CD4-positive, CD25-positive, alpha-beta regulatory T cell (primary cell): ENCODE measurements around the gene DSTYK. TPM values are rescaled to one million over a fixed set of nuclear protein-coding genes. Genes with fewer than 3 reads are reported as not detected.

Experiments
- ATAC-seq, 2 donors: fragments of 150-1000 bp; cut with Tn5 transposase; one replicate each; pipeline ENCODE4 v1.10.0; 2021; ENCODE audit warnings: low read depth in 2 of 2, moderate number of reproducible peaks in 2 of 2, moderate library complexity in 1 of 2
- DNase-seq, 3 donors: peaks; one replicate each; pipeline versions ENCODE4 v3.0.0 to v3.0.0-alpha.2; 2012 to 2022; ENCODE audit warnings: mixed read lengths in 1 of 3
- H3K27ac ChIP-seq: one replicate; pipeline ENCODE4 v1.7.0; 2013; ENCODE audit warnings: mild to moderate bottlenecking, low read length; ENCODE audit not compliant: insufficient read depth, poor library complexity, severe bottlenecking
- H3K27me3 ChIP-seq: one replicate; pipeline ENCODE4 v1.7.0; 2013; ENCODE audit warnings: low read length; ENCODE audit not compliant: control insufficient read depth, insufficient read depth
- H3K36me3 ChIP-seq: one replicate; pipeline ENCODE4 v1.7.0; 2013; ENCODE audit warnings: mild to moderate bottlenecking, low read length, moderate library complexity; ENCODE audit not compliant: control insufficient read depth, insufficient read depth
- H3K4me1 ChIP-seq: 2 replicates; pipeline ENCODE4 v1.7.0; 2013; ENCODE audit warnings: mild to moderate bottlenecking, low read length; ENCODE audit not compliant: insufficient read depth, control insufficient read depth, poor library complexity, severe bottlenecking
- H3K4me3 ChIP-seq: one replicate; pipeline ENCODE4 v1.7.0; 2013; ENCODE audit warnings: low read depth, mild to moderate bottlenecking, low read length, moderate library complexity
- H3K9me3 ChIP-seq, 2 experiments: 1 replicate in 1 of 2; 2 replicates in 1 of 2; pipeline ENCODE4 v1.7.0; 2013; ENCODE audit warnings: low read length in 2 of 2, mild to moderate bottlenecking in 1 of 2, moderate library complexity in 1 of 2; ENCODE audit not compliant: control insufficient read depth in 2 of 2
- H3K27ac Mint-ChIP-seq, 3 donors: one replicate each; pipeline ENCODE4 v1.8.0; 2020 to 2022; ENCODE audit warnings: mild to moderate bottlenecking in 3 of 3, mixed read lengths in 3 of 3, moderate library complexity in 2 of 3
- H3K27me3 Mint-ChIP-seq: one replicate; pipeline ENCODE4 v1.8.0; 2022; ENCODE audit warnings: mild to moderate bottlenecking, mixed read lengths
- H3K36me3 Mint-ChIP-seq: one replicate; pipeline ENCODE4 v1.8.0; 2020; ENCODE audit warnings: mixed read lengths
- H3K4me1 Mint-ChIP-seq, 4 donors: one replicate each; pipeline ENCODE4 v1.8.0; 2020 to 2022; ENCODE audit warnings: mixed read lengths in 4 of 4, mild to moderate bottlenecking in 1 of 4
- H3K4me3 Mint-ChIP-seq, 4 donors: one replicate each; pipeline ENCODE4 v1.8.0; 2020 to 2022; ENCODE audit warnings: mild to moderate bottlenecking in 4 of 4, mixed read lengths in 4 of 4, moderate library complexity in 3 of 4
- H3K9me3 Mint-ChIP-seq, 7 donors: one replicate each; pipeline ENCODE4 v1.8.0; 2020 to 2022; ENCODE audit warnings: mixed read lengths in 7 of 7, mild to moderate bottlenecking in 3 of 7, moderate library complexity in 2 of 7
- polyA plus RNA-seq, 4 donors: library from polyadenylated mRNA; unstranded; fragments of 300-500 nt; fragmentation: Illumina TruSeq; gene quantifications; one replicate each; pipeline ENCODE4 v1.2.3, GENCODE V29; 2021
- total RNA-seq: library from RNA; stranded (reverse); gene quantifications from one replicate; pipeline ENCODE4 v1.2.3, GENCODE V29; 2022

DSTYK gene
- total and polyA plus RNA-seq, 5 donors from 2014 or later: 3.2 to 15.7 (median 5.5) TPM

DNA sequence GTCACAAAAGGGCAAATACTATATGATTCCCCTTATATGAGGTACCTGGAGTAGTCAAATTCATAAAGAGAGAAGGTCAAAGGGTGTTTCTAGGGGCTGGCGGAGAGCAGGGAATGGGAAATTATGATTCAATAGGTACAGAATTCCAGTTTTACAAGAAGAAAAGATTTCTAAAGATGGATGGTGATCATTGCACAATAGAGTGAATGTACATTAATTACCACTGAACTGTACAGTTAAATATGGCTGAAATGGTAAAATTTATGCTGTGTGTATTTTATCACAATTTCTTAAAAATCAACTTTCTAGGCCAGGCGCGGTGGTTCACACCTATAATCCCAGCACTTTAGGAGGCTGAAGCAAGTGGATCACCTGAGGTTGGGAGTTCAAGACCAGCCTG, 109.1 kb downstream of the DSTYK start:
- Mint-ChIP-seq H3K9me3 (no peaks in the 10 kb centered on the region), H3K36me3 (peaks cover 61% of the 10 kb centered on the region), H3K4me3 (no peak overlapping the region), H3K27ac (peak overlapping the region in 1 of 3 donors; percentile 26), H3K27me3 (no peaks in the 10 kb centered on the region), H3K4me1 (peaks cover 10 to 19% (median 12%) of the 10 kb centered on the region in 4 donors)
- Histone ChIP-seq H3K4me3 (no peak overlapping the region), H3K36me3 (peaks cover 89% of the 10 kb centered on the region), H3K27me3 (no peaks in the 10 kb centered on the region), H3K9me3 (no peaks in the 10 kb centered on the region), H3K27ac (no peak overlapping the region), H3K4me1 (no peaks in the 10 kb centered on the region)
- ATAC-seq (no peak), DNase-seq (no peak)

DNA sequence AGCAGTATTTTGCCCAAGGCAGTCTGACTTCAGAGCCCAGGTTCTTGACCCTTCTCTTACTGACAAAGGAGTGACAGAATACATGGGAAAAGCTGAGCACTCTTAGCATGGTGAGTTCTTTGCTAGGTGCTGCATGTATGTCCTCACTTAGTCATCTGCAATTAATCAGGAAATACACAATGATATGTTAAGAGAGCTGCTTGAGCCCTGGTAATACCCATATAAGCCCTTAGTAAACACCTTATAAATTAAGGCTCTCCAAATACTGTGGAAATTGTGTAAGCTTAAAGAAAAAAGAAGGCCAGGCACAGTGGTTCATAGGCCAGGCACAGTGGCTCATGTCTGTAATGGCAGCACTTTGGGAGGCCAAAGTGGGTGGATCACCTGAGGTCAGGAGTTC, 113.3 kb downstream of the DSTYK start:
- H3K27ac Mint-ChIP-seq: no peak overlapping the region
- Histone ChIP-seq H3K9me3 (no peaks in the 10 kb centered on the region), H3K27ac (no peak overlapping the region), H3K4me3 (no peak overlapping the region), H3K27me3 (no peaks in the 10 kb centered on the region), H3K36me3 (peaks cover 90% of the 10 kb centered on the region), H3K4me1 (no peaks in the 10 kb centered on the region)
- no peak for DNase-seq
- no peak overlapping the region for H3K4me3 Mint-ChIP-seq
- H3K27me3 Mint-ChIP-seq: no peaks in the 10 kb centered on the region
- H3K36me3 Mint-ChIP-seq: peaks cover 64% of the 10 kb centered on the region
- peaks cover 0 to 5% (median 0%) of the 10 kb centered on the region in 4 donors for H3K4me1 Mint-ChIP-seq
- H3K9me3 Mint-ChIP-seq: no peaks in the 10 kb centered on the region
- no peak for ATAC-seq

DNA sequence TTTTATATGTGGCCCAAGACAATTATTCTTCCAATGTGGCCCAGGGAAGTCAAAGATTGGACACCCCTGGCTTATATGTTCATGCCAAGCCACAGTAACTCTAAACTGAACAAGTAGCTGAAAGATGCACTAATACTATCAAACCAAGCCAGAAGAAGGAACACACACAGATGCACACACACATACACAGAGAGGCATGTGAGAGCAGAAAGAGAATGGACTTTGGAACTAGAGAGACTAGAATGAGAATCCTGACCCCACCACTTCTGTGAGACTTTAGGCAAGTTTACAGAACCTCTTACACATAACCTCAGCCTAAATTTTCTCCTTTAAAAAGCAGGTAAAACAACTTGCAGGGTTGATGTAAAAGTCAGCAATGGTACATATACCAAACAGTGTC, 116.1 kb downstream of the DSTYK start:
- Mint-ChIP-seq H3K27ac (peak overlapping the region in 2 of 3 donors; percentile 0 to 24), H3K36me3 (peaks cover 59% of the 10 kb centered on the region), H3K4me3 (no peak overlapping the region), H3K27me3 (no peaks in the 10 kb centered on the region), H3K4me1 (peaks cover 0 to 3% (median 0%) of the 10 kb centered on the region in 4 donors), H3K9me3 (no peaks in the 10 kb centered on the region)
- DNase-seq: no peak
- H3K36me3 ChIP-seq: peaks cover 90% of the 10 kb centered on the region
- H3K27ac ChIP-seq: no peak overlapping the region
- no peaks in the 10 kb centered on the region for H3K4me1 ChIP-seq
- H3K27me3 ChIP-seq: no peaks in the 10 kb centered on the region
- no peak overlapping the region for H3K4me3 ChIP-seq
- ATAC-seq: no peak
- no peaks in the 10 kb centered on the region for H3K9me3 ChIP-seq

Other genes with a start within 250 kb of the DSTYK start
- not detected for gene CNTN2, start 168.5 kb downstream of the DSTYK start, total RNA-seq
- not detected for gene CNTN2, start 168.5 kb downstream of the DSTYK start, polyA plus RNA-seq
- 3.4 TPM for gene TMEM81, start 127.2 kb downstream of the DSTYK start, total RNA-seq
- gene TMEM81, start 127.2 kb downstream of the DSTYK start, polyA plus RNA-seq: 1 to 10 TPM in 1 of 4 donors, under 1 TPM in 3; 0.54 to 1.1 (median 0.57) TPM
- gene RBBP5, start 89.7 kb downstream of the DSTYK start, total RNA-seq: 18.5 TPM
- 10 to 100 TPM; 19.9 to 26.5 (median 23.6) TPM for gene RBBP5, start 89.7 kb downstream of the DSTYK start, polyA plus RNA-seq
- gene TMCC2, start 16.2 kb upstream of the DSTYK start, total RNA-seq: 1.8 TPM
- under 1 TPM; 0.22 to 0.37 (median 0.28) TPM for gene TMCC2, start 16.2 kb upstream of the DSTYK start, polyA plus RNA-seq
- gene NUAK2, start 110.0 kb upstream of the DSTYK start, total RNA-seq: 9.9 TPM
- gene NUAK2, start 110.0 kb upstream of the DSTYK start, polyA plus RNA-seq: 10 to 100 TPM; 13.2 to 41.3 (median 25.4) TPM
- not detected for gene KLHDC8A, start 145.2 kb upstream of the DSTYK start, total RNA-seq
- gene KLHDC8A, start 145.2 kb upstream of the DSTYK start, polyA plus RNA-seq: under 1 TPM in 1 of 4 donors, not detected in 3; 0.06 TPM
- not detected for gene LEMD1, start 210.4 kb upstream of the DSTYK start, total RNA-seq
- gene LEMD1, start 210.4 kb upstream of the DSTYK start, polyA plus RNA-seq: not detected
- 0.15 TPM for gene BLACAT1, start 244.3 kb upstream of the DSTYK start, total RNA-seq
- gene BLACAT1, start 244.3 kb upstream of the DSTYK start, polyA plus RNA-seq: not detected